ENCODE measurements around the gene RAB17.

RAB17 gene

GRCh38 chr2:237540823-237541222 lies 49.7 kb downstream of the RAB17 start:
- no peak for TF ChIP-seq POLR2A (IDR thresholded peaks at IDR 0.05; ENCODE audit: low read depth, low read length)
- no peak for TF ChIP-seq PAX5 (IDR thresholded peaks at IDR 0.05; ENCODE audit: insufficient read depth, low read length, severe bottlenecking)
- TF ChIP-seq POLR2AphosphoS5 (IDR thresholded peaks at IDR 0.05; ENCODE audit: low read depth, low read length) = no peak
- TF ChIP-seq SPI1 (IDR thresholded peaks at IDR 0.05; ENCODE audit: low read depth, low read length) = no peak
- no peak for TF ChIP-seq TAF1 (IDR thresholded peaks at IDR 0.05; ENCODE audit: low read depth, low read length)
- TF ChIP-seq POU2F2 (IDR thresholded peaks at IDR 0.05; ENCODE audit: low read depth, low read length) = no peak
- FAIRE-seq = no peak
- DNase-seq (ENCODE audit: insufficient read length, low spot score) = no peak

DNA sequence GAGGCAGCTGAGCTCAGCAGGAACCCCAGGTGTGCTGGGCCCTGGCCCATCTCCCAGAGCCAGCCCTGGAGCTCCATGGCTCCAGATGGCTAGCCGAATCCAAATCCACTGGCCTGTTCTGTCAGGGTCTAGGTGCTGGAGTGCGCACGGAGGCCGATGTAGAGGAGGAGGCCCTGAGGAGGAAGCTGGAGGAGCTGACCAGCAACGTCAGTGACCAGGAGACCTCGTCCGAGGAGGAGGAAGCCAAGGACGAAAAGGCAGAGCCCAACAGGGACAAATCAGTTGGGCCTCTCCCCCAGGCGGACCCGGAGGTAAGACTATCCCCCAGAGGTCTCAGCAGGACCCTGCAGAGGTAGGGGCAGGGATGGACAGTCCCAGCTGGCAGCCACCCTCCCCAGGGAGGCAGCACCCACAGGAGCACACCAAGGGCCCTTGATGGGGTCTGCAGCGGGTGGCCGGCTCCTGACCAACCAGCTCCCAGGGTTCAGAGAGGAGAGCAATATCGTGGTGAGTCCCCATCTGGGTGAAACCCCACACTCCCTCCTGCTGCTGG lies 50.2 kb downstream of the RAB17 start:
- FAIRE-seq (no peak), DNase-seq (ENCODE audit: insufficient read length, low spot score) (no peak)
- TF ChIP-seq TAF1 (IDR thresholded peaks at IDR 0.05; ENCODE audit: low read depth, low read length) (no peak), PAX5 (IDR thresholded peaks at IDR 0.05; ENCODE audit: insufficient read depth, low read length, severe bottlenecking) (no peak), POLR2AphosphoS5 (IDR thresholded peaks at IDR 0.05; ENCODE audit: low read depth, low read length) (no peak), POLR2A (IDR thresholded peaks at IDR 0.05; ENCODE audit: low read depth, low read length) (no peak), SPI1 (IDR thresholded peaks at IDR 0.05; ENCODE audit: low read depth, low read length) (no peak), POU2F2 (IDR thresholded peaks at IDR 0.05; ENCODE audit: low read depth, low read length) (no peak)

- no peak for FAIRE-seq
- TF ChIP-seq SPI1 (IDR thresholded peaks at IDR 0.05; ENCODE audit: low read depth, low read length) = no peak
- no peak for DNase-seq (ENCODE audit: insufficient read length, low spot score)
Measured at GRCh38 chr2:237539681-237540080, 50.9 kb downstream of the RAB17 start.

GRCh38 chr2:237538901-237539300 lies 51.6 kb downstream of the RAB17 start:
- no peak for DNase-seq (ENCODE audit: insufficient read length, low spot score)
- TF ChIP-seq SPI1 (IDR thresholded peaks at IDR 0.05; ENCODE audit: low read depth, low read length) (no peak), POLR2AphosphoS5 (IDR thresholded peaks at IDR 0.05; ENCODE audit: low read depth, low read length) (no peak), PAX5 (IDR thresholded peaks at IDR 0.05; ENCODE audit: insufficient read depth, low read length, severe bottlenecking) (no peak), TAF1 (IDR thresholded peaks at IDR 0.05; ENCODE audit: low read depth, low read length) (no peak), POLR2A (IDR thresholded peaks at IDR 0.05; ENCODE audit: low read depth, low read length) (no peak), POU2F2 (IDR thresholded peaks at IDR 0.05; ENCODE audit: low read depth, low read length) (no peak)
- FAIRE-seq = no peak

DNA sequence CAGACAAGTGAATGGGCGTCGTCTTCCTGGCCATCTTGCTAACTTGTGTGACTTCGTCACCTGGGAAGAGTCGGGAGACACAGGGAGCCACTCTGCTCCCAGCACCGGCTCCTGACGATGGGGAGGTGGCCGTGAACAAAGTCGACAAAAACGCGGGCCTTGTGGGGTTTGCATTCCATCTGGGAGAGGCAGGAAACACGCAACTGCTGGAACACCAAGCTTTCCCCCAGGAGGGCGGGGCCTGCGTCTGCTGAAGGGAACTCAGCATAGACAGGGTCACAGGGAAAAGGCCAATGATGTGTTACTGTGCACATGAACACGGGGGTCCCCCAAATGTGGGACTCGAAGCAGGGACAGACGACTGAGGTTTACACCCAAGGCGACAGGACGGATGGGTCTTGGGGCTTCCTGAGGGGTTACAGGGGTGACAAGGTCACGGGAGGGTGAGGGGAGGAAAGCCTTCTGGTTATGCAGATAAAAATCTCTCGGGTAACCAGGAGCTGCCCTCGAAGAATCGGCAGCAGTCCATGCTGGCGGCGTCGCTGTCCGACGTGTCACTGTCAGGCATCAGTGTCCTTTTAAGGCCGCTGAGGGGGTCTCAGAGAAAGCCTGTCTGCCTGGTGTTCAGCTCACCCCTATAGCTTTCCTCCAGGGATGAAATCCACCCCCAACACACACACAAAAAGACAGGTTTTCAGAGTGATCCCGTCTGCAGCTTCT lies 52.4 kb downstream of the RAB17 start:
- TF ChIP-seq POLR2A (IDR thresholded peaks at IDR 0.05; ENCODE audit: low read depth, low read length) = no peak
- TF ChIP-seq SPI1 (IDR thresholded peaks at IDR 0.05; ENCODE audit: low read depth, low read length) = no peak
- no peak for TF ChIP-seq PAX5 (IDR thresholded peaks at IDR 0.05; ENCODE audit: insufficient read depth, low read length, severe bottlenecking)
- no peak for TF ChIP-seq POLR2AphosphoS5 (IDR thresholded peaks at IDR 0.05; ENCODE audit: low read depth, low read length)
- no peak for TF ChIP-seq TAF1 (IDR thresholded peaks at IDR 0.05; ENCODE audit: low read depth, low read length)
- no peak for TF ChIP-seq POU2F2 (IDR thresholded peaks at IDR 0.05; ENCODE audit: low read depth, low read length)
- no peak for DNase-seq (ENCODE audit: insufficient read length, low spot score)
- no peak for FAIRE-seq

- TF ChIP-seq POLR2A (IDR thresholded peaks at IDR 0.05; ENCODE audit: low read depth, low read length) (no peak), SPI1 (IDR thresholded peaks at IDR 0.05; ENCODE audit: low read depth, low read length) (no peak), POLR2AphosphoS5 (IDR thresholded peaks at IDR 0.05; ENCODE audit: low read depth, low read length) (no peak), TAF1 (IDR thresholded peaks at IDR 0.05; ENCODE audit: low read depth, low read length) (no peak), POU2F2 (IDR thresholded peaks at IDR 0.05; ENCODE audit: low read depth, low read length) (no peak), PAX5 (IDR thresholded peaks at IDR 0.05; ENCODE audit: insufficient read depth, low read length, severe bottlenecking) (no peak)
- DNase-seq (ENCODE audit: insufficient read length, low spot score) = no peak
- no peak for FAIRE-seq
Measured at GRCh38 chr2:237536617-237537016, 53.9 kb downstream of the RAB17 start.

- FAIRE-seq (no peak), DNase-seq (ENCODE audit: insufficient read length, low spot score) (no peak)
- TF ChIP-seq SPI1 (IDR thresholded peaks at IDR 0.05; ENCODE audit: low read depth, low read length) (no peak), PAX5 (IDR thresholded peaks at IDR 0.05; ENCODE audit: insufficient read depth, low read length, severe bottlenecking) (no peak)
Measured at GRCh38 chr2:237536083-237536415, 54.5 kb downstream of the RAB17 start.

- FAIRE-seq = no peak
- DNase-seq (ENCODE audit: insufficient read length, low spot score) = no peak
- no peak for TF ChIP-seq POLR2AphosphoS5 (IDR thresholded peaks at IDR 0.05; ENCODE audit: low read depth, low read length)
- no peak for TF ChIP-seq POU2F2 (IDR thresholded peaks at IDR 0.05; ENCODE audit: low read depth, low read length)
- no peak for TF ChIP-seq TAF1 (IDR thresholded peaks at IDR 0.05; ENCODE audit: low read depth, low read length)
- TF ChIP-seq PAX5 (IDR thresholded peaks at IDR 0.05; ENCODE audit: insufficient read depth, low read length, severe bottlenecking) = no peak
- TF ChIP-seq POLR2A (IDR thresholded peaks at IDR 0.05; ENCODE audit: low read depth, low read length) = no peak
- no peak for TF ChIP-seq SPI1 (IDR thresholded peaks at IDR 0.05; ENCODE audit: low read depth, low read length)
Measured at GRCh38 chr2:237535385-237536082, 55.0 kb downstream of the RAB17 start.

- FAIRE-seq (no peak), DNase-seq (ENCODE audit: insufficient read length, low spot score) (no peak)
- TF ChIP-seq POU2F2 (IDR thresholded peaks at IDR 0.05; ENCODE audit: low read depth, low read length) = no peak
- TF ChIP-seq PAX5 (IDR thresholded peaks at IDR 0.05; ENCODE audit: insufficient read depth, low read length, severe bottlenecking) = no peak
- no peak for TF ChIP-seq SPI1 (IDR thresholded peaks at IDR 0.05; ENCODE audit: low read depth, low read length)
- no peak for TF ChIP-seq POLR2AphosphoS5 (IDR thresholded peaks at IDR 0.05; ENCODE audit: low read depth, low read length)
- no peak for TF ChIP-seq POLR2A (IDR thresholded peaks at IDR 0.05; ENCODE audit: low read depth, low read length)
- TF ChIP-seq TAF1 (IDR thresholded peaks at IDR 0.05; ENCODE audit: low read depth, low read length) = no peak
Measured at GRCh38 chr2:237534380-237534779, 56.2 kb downstream of the RAB17 start.

Data from GM12891 (cell line).